ENCODE measurements around the gene MICAL3.

DNA sequence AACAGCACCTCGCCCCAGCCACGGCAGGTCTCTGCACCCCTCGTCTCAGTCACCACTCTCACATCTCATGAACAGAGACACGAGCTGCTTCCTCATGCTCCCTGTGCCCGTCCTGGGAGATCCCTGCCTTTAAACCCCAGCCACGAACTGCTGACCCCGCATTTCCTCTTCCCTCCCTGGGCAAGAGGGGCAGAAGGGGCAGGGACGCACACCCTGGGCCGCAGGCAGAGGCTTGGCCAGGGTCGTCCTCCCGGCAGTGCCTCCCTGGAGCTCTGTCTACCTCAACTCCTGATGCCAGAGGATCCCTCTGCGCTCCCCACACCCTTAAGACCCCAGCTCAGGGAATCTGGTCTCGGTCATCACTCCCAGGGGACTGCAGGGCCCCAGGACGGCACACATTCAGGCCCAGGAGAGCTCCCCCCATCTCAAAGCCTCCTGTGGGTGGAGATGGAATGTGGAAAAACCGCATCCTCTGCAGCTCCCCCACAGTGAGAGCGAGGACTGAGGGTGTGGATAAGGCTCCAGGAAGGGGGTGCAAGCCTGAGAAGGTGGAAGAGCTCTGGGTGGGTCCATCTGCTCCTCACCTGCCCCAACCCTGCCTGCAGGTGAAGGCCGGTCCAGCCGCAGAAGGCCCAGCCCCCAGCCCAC is 251.3 kb downstream of the MICAL3 start:
- TF ChIP-seq, protein P1, sequence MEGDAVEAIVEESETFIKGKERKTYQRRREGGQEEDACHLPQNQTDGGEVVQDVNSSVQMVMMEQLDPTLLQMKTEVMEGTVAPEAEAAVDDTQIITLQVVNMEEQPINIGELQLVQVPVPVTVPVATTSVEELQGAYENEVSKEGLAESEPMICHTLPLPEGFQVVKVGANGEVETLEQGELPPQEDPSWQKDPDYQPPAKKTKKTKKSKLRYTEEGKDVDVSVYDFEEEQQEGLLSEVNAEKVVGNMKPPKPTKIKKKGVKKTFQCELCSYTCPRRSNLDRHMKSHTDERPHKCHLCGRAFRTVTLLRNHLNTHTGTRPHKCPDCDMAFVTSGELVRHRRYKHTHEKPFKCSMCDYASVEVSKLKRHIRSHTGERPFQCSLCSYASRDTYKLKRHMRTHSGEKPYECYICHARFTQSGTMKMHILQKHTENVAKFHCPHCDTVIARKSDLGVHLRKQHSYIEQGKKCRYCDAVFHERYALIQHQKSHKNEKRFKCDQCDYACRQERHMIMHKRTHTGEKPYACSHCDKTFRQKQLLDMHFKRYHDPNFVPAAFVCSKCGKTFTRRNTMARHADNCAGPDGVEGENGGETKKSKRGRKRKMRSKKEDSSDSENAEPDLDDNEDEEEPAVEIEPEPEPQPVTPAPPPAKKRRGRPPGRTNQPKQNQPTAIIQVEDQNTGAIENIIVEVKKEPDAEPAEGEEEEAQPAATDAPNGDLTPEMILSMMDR (IDR thresholded peaks at IDR 0.05): no peak
- no peak for TF ChIP-seq POLR2AphosphoS5 (IDR thresholded peaks at IDR 0.05)
- TF ChIP-seq POLR2A (IDR thresholded peaks at IDR 0.05): no peak
- TF ChIP-seq EP300 (IDR thresholded peaks at IDR 0.05): no peak
